Keratinocyte (primary cell): Measurements from ENCODE around the gene CYTH2.

ENCODE experiments used
- EZH2 ChIP-seq: IDR thresholded peaks from one replicate; pipeline ENCODE4 v1.6.1; 2012; ENCODE audit warnings: inconsistent platforms, mild to moderate bottlenecking, low read length, moderate library complexity
- TF ChIP-seq, protein P1 (sequence below), 3 experiments: IDR thresholded peaks in 1 of 3; conservative IDR thresholded peaks in 1 of 3; optimal IDR thresholded peaks in 1 of 3; 2 replicates in 2 of 3; 3 replicates in 1 of 3; pipeline versions ENCODE3 to v1.5.1; 2011; ENCODE audit warnings: low read length in 3 of 3, mild to moderate bottlenecking in 3 of 3, moderate library complexity in 2 of 3, control low read depth in 1 of 3, inconsistent platforms in 1 of 3; ENCODE audit not compliant: insufficient read depth in 2 of 3; ENCODE audit errors: extremely low read depth in 1 of 3

DNA sequence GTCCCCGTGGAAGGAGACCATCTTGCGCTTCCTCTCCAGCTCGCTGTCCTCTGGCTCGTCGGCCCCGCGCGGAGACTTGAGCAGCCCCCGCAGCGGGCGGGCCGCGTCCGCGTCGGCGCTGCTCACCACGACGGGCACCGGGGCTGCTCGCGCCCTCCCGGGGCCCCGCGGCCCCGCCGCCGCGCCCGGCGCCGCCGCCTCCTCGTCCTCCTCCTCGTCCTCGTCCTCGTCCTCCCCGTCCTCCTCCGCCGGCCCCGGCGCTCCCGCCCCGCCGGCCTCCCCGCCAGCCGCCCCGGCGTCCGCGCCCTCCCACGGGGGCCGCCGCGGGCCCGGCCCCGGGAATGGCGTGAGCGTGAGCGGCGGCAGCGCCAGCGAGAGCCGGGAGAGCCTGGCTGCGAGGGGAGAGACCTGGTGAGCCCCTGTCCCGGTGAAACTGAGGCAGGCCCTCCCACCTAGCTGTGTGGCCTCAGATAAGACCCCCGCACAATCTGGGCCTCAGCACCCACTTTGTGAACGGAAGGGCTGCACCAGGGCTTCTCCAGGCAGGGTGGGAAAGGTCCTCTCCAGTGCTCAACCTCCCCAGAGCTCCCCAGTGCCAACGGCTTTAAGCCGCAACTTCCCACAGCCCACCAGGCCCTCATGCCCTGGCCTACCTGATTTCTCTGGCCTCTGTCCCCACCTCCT is 24.7 kb downstream of the CYTH2 start:
- TF ChIP-seq, protein P1, sequence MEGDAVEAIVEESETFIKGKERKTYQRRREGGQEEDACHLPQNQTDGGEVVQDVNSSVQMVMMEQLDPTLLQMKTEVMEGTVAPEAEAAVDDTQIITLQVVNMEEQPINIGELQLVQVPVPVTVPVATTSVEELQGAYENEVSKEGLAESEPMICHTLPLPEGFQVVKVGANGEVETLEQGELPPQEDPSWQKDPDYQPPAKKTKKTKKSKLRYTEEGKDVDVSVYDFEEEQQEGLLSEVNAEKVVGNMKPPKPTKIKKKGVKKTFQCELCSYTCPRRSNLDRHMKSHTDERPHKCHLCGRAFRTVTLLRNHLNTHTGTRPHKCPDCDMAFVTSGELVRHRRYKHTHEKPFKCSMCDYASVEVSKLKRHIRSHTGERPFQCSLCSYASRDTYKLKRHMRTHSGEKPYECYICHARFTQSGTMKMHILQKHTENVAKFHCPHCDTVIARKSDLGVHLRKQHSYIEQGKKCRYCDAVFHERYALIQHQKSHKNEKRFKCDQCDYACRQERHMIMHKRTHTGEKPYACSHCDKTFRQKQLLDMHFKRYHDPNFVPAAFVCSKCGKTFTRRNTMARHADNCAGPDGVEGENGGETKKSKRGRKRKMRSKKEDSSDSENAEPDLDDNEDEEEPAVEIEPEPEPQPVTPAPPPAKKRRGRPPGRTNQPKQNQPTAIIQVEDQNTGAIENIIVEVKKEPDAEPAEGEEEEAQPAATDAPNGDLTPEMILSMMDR (optimal IDR thresholded peaks at IDR 0.05 in 1 of 3, IDR thresholded peaks at IDR 0.05 in 1 of 3, conservative IDR thresholded peaks at IDR 0.05 in 1 of 3; ENCODE audit: extremely low read depth in 1 of 3, insufficient read depth in 2 of 3, low read length in 3 of 3) = no peak
- no peak for TF ChIP-seq EZH2
